ENCODE results near the gene PEAK1. TPM values are rescaled to one million over a fixed set of nuclear protein-coding genes. Genes with fewer than 3 reads are reported as not detected.

Gene PEAK1
- total and polyA plus RNA-seq, 4 experiments from 2014 or later: 2.2 to 10.1 (median 7.8) TPM; not detected in 1

DNA sequence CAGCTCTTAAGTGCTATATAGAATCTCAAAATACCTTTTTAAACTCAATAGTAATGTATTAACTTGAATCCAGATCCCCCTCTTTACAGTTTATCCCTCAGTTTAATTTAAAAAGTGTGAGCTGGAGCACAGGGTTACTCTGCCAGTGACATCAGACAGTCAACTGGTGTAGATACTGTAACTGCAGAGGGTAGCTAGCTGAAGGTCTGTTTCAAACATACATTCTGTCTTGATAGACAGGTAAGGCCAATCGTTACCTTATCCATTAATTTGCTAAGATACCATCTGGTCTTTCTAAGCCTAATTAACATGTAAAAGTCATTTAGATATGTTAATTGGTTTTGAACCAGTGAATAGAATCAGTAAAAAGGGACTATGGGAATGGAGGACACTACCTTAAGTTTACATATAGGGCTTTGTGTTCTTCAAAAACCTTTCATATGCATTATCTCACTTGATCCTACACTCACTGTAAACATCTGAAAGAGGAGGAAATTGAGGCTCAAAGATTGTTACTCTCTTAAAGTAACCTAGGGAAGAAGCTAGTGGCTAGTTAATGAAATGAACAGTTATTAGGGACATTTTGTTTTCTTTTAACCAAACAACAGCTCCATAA is 289.5 kb downstream of the PEAK1 start:
- Histone ChIP-seq H3K9me3 (ENCODE audit: control insufficient read depth in 1 of 2, low read length in 2 of 2) (no peaks in the 10 kb centered on the region), H3K36me3 (ENCODE audit: insufficient read depth, low read length) (no peaks in the 10 kb centered on the region), H3K27ac (ENCODE audit: low read depth, low read length) (no peak overlapping the region), H3K4me3 (ENCODE audit: low read length in 2 of 2) (no peak overlapping the region), H3K27me3 (ENCODE audit: insufficient read depth, low read length) (no peaks in the 10 kb centered on the region), H3K4me1 (ENCODE audit: insufficient read depth, low read length) (no peaks in the 10 kb centered on the region)
- ChIA-PET CTCF (ENCODE audit: partially characterized antibody) (interaction anchor here (1.2 kb wide), 1 partner anchor 14 kb away, joined by 3 read pairs; no protein-coding TSS in a partner anchor), POLR2A (ENCODE audit: partially characterized antibody) (no interaction called here)
- Mint-ChIP-seq H3K27me3 (no peaks in the 10 kb centered on the region), H3K4me3 (no peak overlapping the region), H3K27ac (no peak overlapping the region), H3K9me3 (no peaks in the 10 kb centered on the region), H3K36me3 (peaks cover 0 to 12% of the 10 kb centered on the region in 2 donors), H3K4me1 (no peaks in the 10 kb centered on the region)
- intact Hi-C loops (cut with micrococcal nuclease): no loop called here
- DNase-seq: no peak

DNA sequence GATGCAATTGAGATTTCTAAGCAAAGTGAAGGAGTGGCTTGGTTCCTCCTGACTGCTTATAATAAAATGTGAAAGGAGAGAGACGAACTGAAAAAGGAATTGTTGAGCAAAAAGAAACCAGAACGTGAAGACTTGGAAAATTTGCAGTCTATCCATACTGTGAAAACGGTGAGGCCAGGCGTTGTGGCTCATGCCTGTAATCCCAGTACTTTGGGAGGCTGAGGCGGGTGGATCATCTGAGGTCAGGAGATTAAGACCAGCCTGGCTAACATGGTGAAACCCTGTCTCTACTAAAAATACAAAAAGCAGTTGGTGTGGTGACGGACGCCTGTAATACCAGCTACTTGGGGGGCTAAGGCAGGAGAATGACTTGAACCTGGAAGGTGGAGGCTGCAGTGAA is 292.3 kb downstream of the PEAK1 start:
- Histone ChIP-seq H3K4me1 (ENCODE audit: insufficient read depth, low read length) (no peaks in the 10 kb centered on the region), H3K9me3 (ENCODE audit: control insufficient read depth in 1 of 2, low read length in 2 of 2) (no peaks in the 10 kb centered on the region), H3K27ac (ENCODE audit: low read depth, low read length) (no peak overlapping the region), H3K4me3 (ENCODE audit: low read length in 2 of 2) (no peak overlapping the region), H3K36me3 (ENCODE audit: insufficient read depth, low read length) (no peaks in the 10 kb centered on the region), H3K27me3 (ENCODE audit: insufficient read depth, low read length) (no peaks in the 10 kb centered on the region)
- H3K4me1 Mint-ChIP-seq: no peaks in the 10 kb centered on the region
- peak overlapping the region in 1 of 7 donors; percentile 49 for H3K27ac Mint-ChIP-seq
- H3K27me3 Mint-ChIP-seq: no peaks in the 10 kb centered on the region
- no peaks in the 10 kb centered on the region for H3K9me3 Mint-ChIP-seq
- POLR2A ChIA-PET (ENCODE audit: partially characterized antibody): no interaction called here
- intact Hi-C loops (cut with micrococcal nuclease): no loop called here
- CTCF ChIA-PET (ENCODE audit: partially characterized antibody): no interaction called here
- H3K4me3 Mint-ChIP-seq: no peak overlapping the region
- H3K36me3 Mint-ChIP-seq: peaks cover 0 to 6% of the 10 kb centered on the region in 2 donors
- no peak for DNase-seq

DNA sequence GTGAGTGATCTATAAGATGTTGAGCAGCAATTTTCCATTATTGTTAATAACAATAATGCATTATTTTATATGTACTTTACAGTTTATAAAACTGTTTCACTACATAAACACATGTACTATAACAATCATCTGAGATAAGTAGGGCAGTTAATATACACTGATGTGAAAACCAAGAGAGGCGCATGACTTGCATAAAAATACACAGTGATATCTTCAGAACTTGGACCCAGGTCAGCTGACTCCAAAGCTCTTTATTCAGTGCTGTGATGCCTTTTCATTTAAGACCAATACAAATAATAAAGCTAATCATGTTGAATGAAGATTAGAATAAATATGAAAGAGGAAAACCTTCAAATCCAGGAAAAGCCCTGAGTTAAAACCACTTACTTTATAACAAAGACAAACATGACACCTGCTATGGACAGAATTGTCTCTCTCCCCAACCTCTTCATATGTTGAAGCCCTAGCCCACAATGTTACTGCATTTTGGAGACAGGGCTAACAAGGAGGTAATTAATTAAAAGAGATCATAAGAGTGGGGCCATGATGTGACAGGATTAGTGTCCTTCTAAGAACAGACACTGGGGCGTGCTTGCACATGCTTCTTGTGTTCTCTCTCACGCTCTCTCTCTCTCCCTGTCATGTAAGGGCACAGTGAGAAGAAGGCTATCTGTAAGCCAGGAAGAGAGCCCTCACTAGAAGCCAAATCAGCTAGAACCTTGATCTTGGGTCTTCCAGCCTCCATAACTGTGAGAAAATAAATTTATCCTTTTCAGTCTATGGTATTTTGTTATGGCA is 293.2 kb downstream of the PEAK1 start:
- no peaks in the 10 kb centered on the region for H3K4me1 ChIP-seq (ENCODE audit: insufficient read depth, low read length)
- no peak overlapping the region for H3K27ac ChIP-seq (ENCODE audit: low read depth, low read length)
- no peaks in the 10 kb centered on the region for H3K36me3 ChIP-seq (ENCODE audit: insufficient read depth, low read length)
- Mint-ChIP-seq H3K27me3 (no peaks in the 10 kb centered on the region), H3K27ac (no peak overlapping the region), H3K9me3 (no peaks in the 10 kb centered on the region), H3K4me3 (no peak overlapping the region), H3K36me3 (peaks cover 0 to 6% of the 10 kb centered on the region in 2 donors), H3K4me1 (no peaks in the 10 kb centered on the region)
- CTCF ChIA-PET (ENCODE audit: partially characterized antibody): interaction anchor here (1.9 kb wide), 1 partner anchor 417 kb away, joined by 8 read pairs; no protein-coding TSS in a partner anchor
- intact Hi-C loops (cut with micrococcal nuclease): no loop called here
- H3K27me3 ChIP-seq (ENCODE audit: insufficient read depth, low read length): no peaks in the 10 kb centered on the region
- no peak overlapping the region for H3K4me3 ChIP-seq (ENCODE audit: low read length in 2 of 2)
- no peak for DNase-seq
- no peaks in the 10 kb centered on the region for H3K9me3 ChIP-seq (ENCODE audit: control insufficient read depth in 1 of 2, low read length in 2 of 2)
- POLR2A ChIA-PET (ENCODE audit: partially characterized antibody): no interaction called here

GRCh38 chr15:77123854-77124253 is 296.1 kb downstream of the PEAK1 start:
- Histone ChIP-seq H3K27me3 (ENCODE audit: insufficient read depth, low read length) (no peaks in the 10 kb centered on the region), H3K4me1 (ENCODE audit: insufficient read depth, low read length) (no peaks in the 10 kb centered on the region), H3K4me3 (ENCODE audit: low read length in 2 of 2) (no peak overlapping the region), H3K36me3 (ENCODE audit: insufficient read depth, low read length) (no peaks in the 10 kb centered on the region), H3K27ac (ENCODE audit: low read depth, low read length) (no peak overlapping the region), H3K9me3 (ENCODE audit: control insufficient read depth in 1 of 2, low read length in 2 of 2) (no peaks in the 10 kb centered on the region)
- DNase-seq: no peak
- Mint-ChIP-seq H3K4me1 (peaks cover 0 to 3% (median 1%) of the 10 kb centered on the region in 4 donors), H3K9me3 (no peaks in the 10 kb centered on the region), H3K27ac (no peak overlapping the region), H3K4me3 (no peak overlapping the region), H3K27me3 (no peaks in the 10 kb centered on the region), H3K36me3 (no peaks in the 10 kb centered on the region)
- CTCF ChIA-PET (ENCODE audit: partially characterized antibody): no interaction called here
- POLR2A ChIA-PET (ENCODE audit: partially characterized antibody): no interaction called here
- intact Hi-C loops (cut with micrococcal nuclease): no loop called here

GRCh38 chr15:77122576-77122975 is 297.3 kb downstream of the PEAK1 start:
- Mint-ChIP-seq H3K27ac (no peak overlapping the region), H3K9me3 (no peaks in the 10 kb centered on the region), H3K4me1 (peaks cover 0 to 3% (median 2%) of the 10 kb centered on the region in 4 donors), H3K36me3 (no peaks in the 10 kb centered on the region), H3K27me3 (no peaks in the 10 kb centered on the region), H3K4me3 (no peak overlapping the region)
- intact Hi-C loops (cut with micrococcal nuclease): no loop called here
- no peak overlapping the region for H3K4me3 ChIP-seq (ENCODE audit: low read length in 2 of 2)
- no peaks in the 10 kb centered on the region for H3K27me3 ChIP-seq (ENCODE audit: insufficient read depth, low read length)
- no peaks in the 10 kb centered on the region for H3K4me1 ChIP-seq (ENCODE audit: insufficient read depth, low read length)
- no peaks in the 10 kb centered on the region for H3K36me3 ChIP-seq (ENCODE audit: insufficient read depth, low read length)
- CTCF ChIA-PET (ENCODE audit: partially characterized antibody): no interaction called here
- H3K27ac ChIP-seq (ENCODE audit: low read depth, low read length): no peak overlapping the region
- POLR2A ChIA-PET (ENCODE audit: partially characterized antibody): no interaction called here
- DNase-seq: no peak
- no peaks in the 10 kb centered on the region for H3K9me3 ChIP-seq (ENCODE audit: control insufficient read depth in 1 of 2, low read length in 2 of 2)

DNA sequence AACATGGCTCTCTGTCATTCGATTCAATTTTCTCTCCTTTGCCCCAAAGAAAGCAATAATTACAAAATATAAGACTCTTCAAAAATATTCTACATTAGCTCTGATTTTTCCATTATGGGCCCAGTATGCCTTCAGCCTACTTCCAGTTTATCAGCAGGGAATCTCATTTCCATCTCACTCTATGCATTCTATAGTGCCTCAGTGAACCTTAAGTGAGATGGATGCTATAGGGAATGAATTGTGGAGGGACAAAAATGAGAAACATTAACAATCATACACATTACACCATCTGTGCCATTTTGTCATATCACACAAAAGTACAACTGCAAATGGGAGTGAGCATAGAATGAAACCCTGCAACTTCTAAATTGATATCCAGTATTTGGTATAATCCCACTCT is 298.3 kb downstream of the PEAK1 start:
- Mint-ChIP-seq H3K4me3 (no peak overlapping the region), H3K36me3 (no peaks in the 10 kb centered on the region), H3K4me1 (peaks cover 0 to 3% (median 2%) of the 10 kb centered on the region in 4 donors), H3K27me3 (no peaks in the 10 kb centered on the region), H3K9me3 (no peaks in the 10 kb centered on the region), H3K27ac (peak overlapping the region in 1 of 7 donors; percentile 34)
- Histone ChIP-seq H3K36me3 (ENCODE audit: insufficient read depth, low read length) (no peaks in the 10 kb centered on the region), H3K27ac (ENCODE audit: low read depth, low read length) (no peak overlapping the region), H3K4me1 (ENCODE audit: insufficient read depth, low read length) (no peaks in the 10 kb centered on the region), H3K9me3 (ENCODE audit: control insufficient read depth in 1 of 2, low read length in 2 of 2) (no peaks in the 10 kb centered on the region), H3K27me3 (ENCODE audit: insufficient read depth, low read length) (no peaks in the 10 kb centered on the region), H3K4me3 (ENCODE audit: low read length in 2 of 2) (no peak overlapping the region)
- intact Hi-C loops (cut with micrococcal nuclease): no loop called here
- no peak for DNase-seq
- ChIA-PET CTCF (ENCODE audit: partially characterized antibody) (interaction anchor here (1.2 kb wide), 1 partner anchor 11 kb away, joined by 4 read pairs; no protein-coding TSS in a partner anchor), POLR2A (ENCODE audit: partially characterized antibody) (no interaction called here)

- no peaks in the 10 kb centered on the region for H3K9me3 Mint-ChIP-seq
- ChIA-PET POLR2A (ENCODE audit: partially characterized antibody) (no interaction called here), CTCF (ENCODE audit: partially characterized antibody) (interaction anchor here (1.0 to 5.1 kb wide), 4 partner anchors 10 to 426 kb away, joined by 3 to 63 read pairs (median 24); no protein-coding TSS in a partner anchor)
- no peaks in the 10 kb centered on the region for H3K4me1 ChIP-seq (ENCODE audit: insufficient read depth, low read length)
- no peaks in the 10 kb centered on the region for H3K27me3 ChIP-seq (ENCODE audit: insufficient read depth, low read length)
- no peaks in the 10 kb centered on the region for H3K27me3 Mint-ChIP-seq
- peaks cover 0 to 3% (median 2%) of the 10 kb centered on the region in 4 donors for H3K4me1 Mint-ChIP-seq
- H3K36me3 ChIP-seq (ENCODE audit: insufficient read depth, low read length): no peaks in the 10 kb centered on the region
- DNase-seq: no peak
- H3K4me3 ChIP-seq (ENCODE audit: low read length in 2 of 2): no peak overlapping the region
- no peak overlapping the region for H3K27ac Mint-ChIP-seq
- H3K4me3 Mint-ChIP-seq: no peak overlapping the region
- H3K27ac ChIP-seq (ENCODE audit: low read depth, low read length): no peak overlapping the region
- H3K36me3 Mint-ChIP-seq: no peaks in the 10 kb centered on the region
- intact Hi-C loops (cut with micrococcal nuclease): no loop called here
- H3K9me3 ChIP-seq (ENCODE audit: control insufficient read depth in 1 of 2, low read length in 2 of 2): no peaks in the 10 kb centered on the region
Measured at GRCh38 chr15:77120576-77120975, 299.3 kb downstream of the PEAK1 start.

All from CD4-positive, alpha-beta memory T cell (primary cell).